HG03066 (cell line): Measurements from ENCODE around the gene KCND3.

ENCODE experiments used
- ATAC-seq: cut with Tn5 transposase; IDR thresholded peaks from one replicate; pipeline ENCODE4 v1.9.1; 2021; ENCODE audit warnings: low read depth; ENCODE audit not compliant: unreplicated experiment

Gene KCND3

GRCh38 chr1:111961773-111962565 lies 27.5 kb downstream of the KCND3 start:
- no peak for ATAC-seq

- ATAC-seq, result no peak
These were observed 28.5 kb downstream of the KCND3 start for GRCh38 chr1:111961016-111961415.

- ATAC-seq, result no peak
These were observed 30.0 kb downstream of the KCND3 start for GRCh38 chr1:111959436-111959835.

- no peak for ATAC-seq
These were observed 30.6 kb downstream of the KCND3 start for GRCh38 chr1:111958851-111959250.

GRCh38 chr1:111958075-111958474 lies 31.4 kb downstream of the KCND3 start:
- ATAC-seq, result no peak

- ATAC-seq, result no peak
These were observed 33.2 kb downstream of the KCND3 start for GRCh38 chr1:111956155-111956771.

GRCh38 chr1:111955755-111956154 lies 33.7 kb downstream of the KCND3 start:
- ATAC-seq, result no peak

- no peak for ATAC-seq
These were observed 35.7 kb downstream of the KCND3 start for GRCh38 chr1:111953797-111954196.

GRCh38 chr1:111952125-111952657 lies 37.3 kb downstream of the KCND3 start:
- ATAC-seq, result no peak

- ATAC-seq, result no peak
These were observed 41.0 kb downstream of the KCND3 start for GRCh38 chr1:111948209-111949171.

- no peak for ATAC-seq
These were observed 45.4 kb downstream of the KCND3 start for GRCh38 chr1:111943846-111944749.

- no peak for ATAC-seq
These were observed 46.4 kb downstream of the KCND3 start for GRCh38 chr1:111943066-111943465.

GRCh38 chr1:111938536-111938935 lies 50.9 kb downstream of the KCND3 start:
- no peak for ATAC-seq

- no peak for ATAC-seq
These were observed 51.3 kb downstream of the KCND3 start for GRCh38 chr1:111938123-111938522.

- no peak for ATAC-seq
These were observed 52.2 kb downstream of the KCND3 start for GRCh38 chr1:111937147-111937725.

- ATAC-seq, result no peak
These were observed 55.2 kb downstream of the KCND3 start for GRCh38 chr1:111934106-111934852.

GRCh38 chr1:111930356-111930755 lies 59.1 kb downstream of the KCND3 start:
- ATAC-seq, result no peak

GRCh38 chr1:111928531-111928930 lies 60.9 kb downstream of the KCND3 start:
- ATAC-seq, result no peak

- ATAC-seq, result no peak
These were observed 61.8 kb downstream of the KCND3 start for GRCh38 chr1:111927652-111928051.
